Measurements from ENCODE around the gene CHST5. TPM values are rescaled to one million over a fixed set of nuclear protein-coding genes. Genes with fewer than 3 reads are reported as not detected.

The CHST5 gene
- total and polyA plus RNA-seq, 2 of the 13 experiments (the other 11 are each of a cell fraction or from before 2014, with no cell fraction given) = 0.05 TPM; not detected in 1

DNA sequence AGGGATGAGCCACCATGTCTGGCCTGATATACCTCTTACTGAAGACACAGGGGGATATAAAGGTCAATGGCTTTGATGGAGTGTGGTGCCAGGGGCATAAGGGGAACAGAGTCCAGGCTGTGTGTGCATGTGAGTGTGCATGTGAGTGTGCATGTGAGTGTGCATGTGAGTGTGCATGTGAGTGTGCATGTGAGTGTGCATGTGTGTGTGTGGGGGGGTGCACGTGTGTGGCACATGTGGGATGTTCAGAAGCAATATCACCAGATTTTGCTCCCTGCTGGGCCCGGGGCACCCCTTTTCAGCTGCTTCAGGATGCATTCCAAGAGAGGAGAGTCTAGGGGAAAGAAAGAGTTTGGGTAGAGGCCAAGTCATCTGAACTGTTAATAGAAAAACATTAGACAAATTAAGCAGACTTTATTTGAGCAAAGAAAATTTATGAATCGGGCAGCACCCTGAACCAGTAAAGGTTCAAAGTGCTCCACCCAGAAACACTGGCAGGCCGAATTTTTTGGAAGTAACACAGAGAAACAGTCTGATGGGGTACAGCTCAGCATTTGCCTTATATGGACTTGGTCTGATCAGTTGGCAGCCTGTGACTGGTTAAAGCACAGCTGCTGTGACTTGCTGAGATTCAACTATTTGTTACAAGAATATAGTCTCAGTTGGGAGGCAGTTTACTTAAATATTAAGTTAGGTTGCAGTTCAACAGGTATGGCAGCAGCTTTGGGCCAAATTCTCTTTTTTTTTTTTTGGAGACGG is 9.7 kb downstream of the CHST5 start:
- peaks cover 18% of the 10 kb centered on the region for H3K4me1 ChIP-seq (ENCODE audit: insufficient read depth, low read length)
- H3K27me3 ChIP-seq (ENCODE audit: control insufficient read depth in 1 of 2, insufficient read depth in 2 of 2, low read length in 2 of 2) = no peaks in the 10 kb centered on the region
- TF ChIP-seq ASH2L (IDR thresholded peaks at IDR 0.05; ENCODE audit: insufficient read length, low read depth, low read length) (peak; percentile 44), MAFG (CRISPR knock-in tag; IDR thresholded peaks at IDR 0.05) (no peak), ZNF549 (CRISPR knock-in tag; IDR thresholded peaks at IDR 0.05) (no peak), PHB2 (IDR thresholded peaks at IDR 0.05; ENCODE audit: partially characterized antibody) (no peak), MIER3 (CRISPR knock-in tag; IDR thresholded peaks at IDR 0.05; ENCODE audit: borderline replicate concordance) (no peak), ZNF17 (CRISPR knock-in tag; IDR thresholded peaks at IDR 0.05) (no peak), POLR2AphosphoS2 (IDR thresholded peaks at IDR 0.05; ENCODE audit: low read depth, low read length) (no peak), FIP1L1 (IDR thresholded peaks at IDR 0.05; ENCODE audit: borderline replicate concordance, insufficient read depth, low read depth, low read length) (no peak), SRF (IDR thresholded peaks at IDR 0.05; ENCODE audit: low read depth, low read length) (peak; percentile 76; the same call in 1 of the 2 replicates), CHD4 (IDR thresholded peaks at IDR 0.05; ENCODE audit: borderline replicate concordance, low read length) (no peak), SP2 (CRISPR knock-in tag; IDR thresholded peaks at IDR 0.05) (no peak), ZBTB21 (CRISPR knock-in tag; IDR thresholded peaks at IDR 0.05) (no peak), ZFX (CRISPR knock-in tag; IDR thresholded peaks at IDR 0.05; ENCODE audit: low read depth) (no peak), ZNF501 (CRISPR knock-in tag; IDR thresholded peaks at IDR 0.05) (no peak)
- TF ChIP-seq, protein P1, sequence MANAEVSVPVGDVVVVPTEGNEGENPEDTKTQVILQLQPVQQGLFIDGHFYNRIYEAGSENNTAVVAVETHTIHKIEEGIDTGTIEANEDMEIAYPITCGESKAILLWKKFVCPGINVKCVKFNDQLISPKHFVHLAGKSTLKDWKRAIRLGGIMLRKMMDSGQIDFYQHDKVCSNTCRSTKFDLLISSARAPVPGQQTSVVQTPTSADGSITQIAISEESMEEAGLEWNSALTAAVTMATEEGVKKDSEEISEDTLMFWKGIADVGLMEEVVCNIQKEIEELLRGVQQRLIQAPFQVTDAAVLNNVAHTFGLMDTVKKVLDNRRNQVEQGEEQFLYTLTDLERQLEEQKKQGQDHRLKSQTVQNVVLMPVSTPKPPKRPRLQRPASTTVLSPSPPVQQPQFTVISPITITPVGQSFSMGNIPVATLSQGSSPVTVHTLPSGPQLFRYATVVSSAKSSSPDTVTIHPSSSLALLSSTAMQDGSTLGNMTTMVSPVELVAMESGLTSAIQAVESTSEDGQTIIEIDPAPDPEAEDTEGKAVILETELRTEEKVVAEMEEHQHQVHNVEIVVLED (CRISPR knock-in tag; IDR thresholded peaks at IDR 0.05; ENCODE audit: borderline replicate concordance) = no peak
- TF ChIP-seq, protein P2, sequence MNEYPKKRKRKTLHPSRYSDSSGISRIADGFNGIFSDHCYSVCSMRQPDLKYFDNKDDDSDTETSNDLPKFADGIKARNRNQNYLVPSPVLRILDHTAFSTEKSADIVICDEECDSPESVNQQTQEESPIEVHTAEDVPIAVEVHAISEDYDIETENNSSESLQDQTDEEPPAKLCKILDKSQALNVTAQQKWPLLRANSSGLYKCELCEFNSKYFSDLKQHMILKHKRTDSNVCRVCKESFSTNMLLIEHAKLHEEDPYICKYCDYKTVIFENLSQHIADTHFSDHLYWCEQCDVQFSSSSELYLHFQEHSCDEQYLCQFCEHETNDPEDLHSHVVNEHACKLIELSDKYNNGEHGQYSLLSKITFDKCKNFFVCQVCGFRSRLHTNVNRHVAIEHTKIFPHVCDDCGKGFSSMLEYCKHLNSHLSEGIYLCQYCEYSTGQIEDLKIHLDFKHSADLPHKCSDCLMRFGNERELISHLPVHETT (CRISPR knock-in tag; conservative IDR thresholded peaks at IDR 0.05) = no peak
- TF ChIP-seq, protein P3, sequence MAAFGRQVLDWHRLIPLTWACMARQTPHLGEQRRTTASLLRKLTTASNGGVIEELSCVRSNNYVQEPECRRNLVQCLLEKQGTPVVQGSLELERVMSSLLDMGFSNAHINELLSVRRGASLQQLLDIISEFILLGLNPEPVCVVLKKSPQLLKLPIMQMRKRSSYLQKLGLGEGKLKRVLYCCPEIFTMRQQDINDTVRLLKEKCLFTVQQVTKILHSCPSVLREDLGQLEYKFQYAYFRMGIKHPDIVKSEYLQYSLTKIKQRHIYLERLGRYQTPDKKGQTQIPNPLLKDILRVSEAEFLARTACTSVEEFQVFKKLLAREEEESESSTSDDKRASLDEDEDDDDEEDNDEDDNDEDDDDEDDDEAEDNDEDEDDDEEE (CRISPR knock-in tag; IDR thresholded peaks at IDR 0.05) = no peak
- TF ChIP-seq, protein P4, sequence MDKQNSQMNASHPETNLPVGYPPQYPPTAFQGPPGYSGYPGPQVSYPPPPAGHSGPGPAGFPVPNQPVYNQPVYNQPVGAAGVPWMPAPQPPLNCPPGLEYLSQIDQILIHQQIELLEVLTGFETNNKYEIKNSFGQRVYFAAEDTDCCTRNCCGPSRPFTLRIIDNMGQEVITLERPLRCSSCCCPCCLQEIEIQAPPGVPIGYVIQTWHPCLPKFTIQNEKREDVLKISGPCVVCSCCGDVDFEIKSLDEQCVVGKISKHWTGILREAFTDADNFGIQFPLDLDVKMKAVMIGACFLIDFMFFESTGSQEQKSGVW (CRISPR knock-in tag; IDR thresholded peaks at IDR 0.05; ENCODE audit: borderline replicate concordance) = no peak
- TF ChIP-seq, protein P5, sequence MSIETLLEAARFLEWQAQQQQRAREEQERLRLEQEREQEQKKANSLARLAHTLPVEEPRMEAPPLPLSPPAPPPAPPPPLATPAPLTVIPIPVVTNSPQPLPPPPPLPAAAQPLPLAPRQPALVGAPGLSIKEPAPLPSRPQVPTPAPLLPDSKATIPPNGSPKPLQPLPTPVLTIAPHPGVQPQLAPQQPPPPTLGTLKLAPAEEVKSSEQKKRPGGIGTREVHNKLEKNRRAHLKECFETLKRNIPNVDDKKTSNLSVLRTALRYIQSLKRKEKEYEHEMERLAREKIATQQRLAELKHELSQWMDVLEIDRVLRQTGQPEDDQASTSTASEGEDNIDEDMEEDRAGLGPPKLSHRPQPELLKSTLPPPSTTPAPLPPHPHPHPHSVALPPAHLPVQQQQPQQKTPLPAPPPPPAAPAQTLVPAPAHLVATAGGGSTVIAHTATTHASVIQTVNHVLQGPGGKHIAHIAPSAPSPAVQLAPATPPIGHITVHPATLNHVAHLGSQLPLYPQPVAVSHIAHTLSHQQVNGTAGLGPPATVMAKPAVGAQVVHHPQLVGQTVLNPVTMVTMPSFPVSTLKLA (IDR thresholded peaks at IDR 0.05) = peak; percentile 80
- no peak overlapping the region for H3K27ac ChIP-seq (ENCODE audit: extremely low read length, insufficient read depth, low read length)
- no peaks in the 10 kb centered on the region for H4K20me1 ChIP-seq (ENCODE audit: insufficient read depth, low read length)
- WGBS (ENCODE audit: low lambda C conversion rate) = 52% methylated on average over 5 of the region's 5 CpGs
- BruUV-seq (replicated peaks) = no TSS peak
- no peaks in the 10 kb centered on the region for H3K79me2 ChIP-seq (ENCODE audit: insufficient read depth, low read length)
- FAIRE-seq (no peak), ATAC-seq (no peak), DNase-seq (ENCODE audit: low spot score) (no peak)
- no peak overlapping the region for H3K4me3 ChIP-seq (replicated peaks in 1 of 3; ENCODE audit: insufficient read depth in 1 of 3, low read depth in 2 of 3, low read length in 3 of 3)
- H3K9me3 ChIP-seq (ENCODE audit: low read length) = no peaks in the 10 kb centered on the region
- no peak overlapping the region for H3K4me2 ChIP-seq (ENCODE audit: low read depth, low read length)
- in situ Hi-C loops (cut with HindIII; ENCODE audit: extremely low pct_ligation_motif_present, low pct_unique_long_range_greater_than_20kb) = no loop called here
- no peaks in the 10 kb centered on the region for H3K36me3 ChIP-seq (replicated peaks in 1 of 2; ENCODE audit: control insufficient read depth in 1 of 2, insufficient read depth in 2 of 2, low read length in 2 of 2)
- no peak overlapping the region for H3K9ac ChIP-seq (ENCODE audit: insufficient read depth, low read depth, low read length)
- ChIA-PET CTCF (ENCODE audit: low intra/inter-chr PET ratio, low total read pairs) (no interaction called here), POLR2A (no interaction called here)
- intact Hi-C loops (cut with micrococcal nuclease; ENCODE audit: unreplicated experiment) = no loop called here
- H2AFZ ChIP-seq (ENCODE audit: low read length) = no peak overlapping the region

Measured in HepG2 (cell line).